Activated naive CD4-positive, alpha-beta T cell treated with Interleukin-2 at 50 U/mL for 16 hours (primary cell): Measurements from ENCODE around the gene ARHGEF39.
A peak's percentile ranks its signal among the peaks of the same experiment; 100 is the strongest.

ENCODE experiments used
- DNase-seq: peaks from one replicate; pipeline ENCODE4 v3.0.0-alpha.2; 2020

ARHGEF39 gene

GRCh38 chr9:35673132-35674024 lies 8.4 kb upstream of the ARHGEF39 start, which contains the start of gene CA9:
CA9 (plus strand) TSS chr9:35673928; CDS start chr9:35673960, 32 bp downstream.
- DNase-seq, result no peak

DNA sequence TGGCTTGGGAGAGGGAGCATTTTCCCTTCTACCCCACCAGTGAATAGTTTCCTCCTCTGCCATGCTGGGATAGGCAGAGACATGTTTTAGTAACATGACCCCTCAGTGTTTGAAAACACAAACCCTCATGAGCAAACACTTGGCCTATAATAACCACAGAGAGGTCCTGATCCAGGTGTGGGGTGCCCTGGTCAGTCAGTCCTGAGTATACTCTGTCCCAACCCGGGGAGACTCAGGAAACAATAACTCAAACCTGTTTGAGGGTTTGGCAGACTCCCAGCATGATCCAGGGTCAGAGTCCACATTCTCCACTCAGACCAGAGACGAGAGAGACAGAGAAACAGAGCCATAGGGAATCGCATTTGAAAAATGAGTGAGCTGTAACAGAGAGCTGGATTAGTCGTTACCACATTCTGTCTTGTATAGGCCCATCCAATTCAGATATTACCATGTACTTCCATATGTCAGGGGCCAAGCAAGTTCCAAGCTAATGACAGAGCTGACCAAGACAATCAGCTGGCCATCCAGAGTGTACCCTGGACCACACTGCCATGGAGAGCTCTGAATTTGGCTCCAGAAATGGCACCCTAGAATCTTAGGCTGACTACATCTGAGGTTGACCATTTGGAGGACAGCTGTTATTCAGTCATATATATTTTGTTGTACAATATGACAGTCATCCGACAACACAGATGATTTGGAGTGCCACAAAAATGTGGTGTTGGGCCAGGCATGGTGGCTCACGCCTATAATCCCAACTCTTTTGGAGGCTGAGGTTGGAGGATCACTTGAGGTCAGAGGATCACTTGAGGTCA lies 4.5 kb upstream of the ARHGEF39 start:
- no peak for DNase-seq

GRCh38 chr9:35667939-35668338 lies 2.9 kb upstream of the ARHGEF39 start:
- no peak for DNase-seq

GRCh38 chr9:35666549-35666948 lies 1.6 kb upstream of the ARHGEF39 start:
- no peak for DNase-seq

DNA sequence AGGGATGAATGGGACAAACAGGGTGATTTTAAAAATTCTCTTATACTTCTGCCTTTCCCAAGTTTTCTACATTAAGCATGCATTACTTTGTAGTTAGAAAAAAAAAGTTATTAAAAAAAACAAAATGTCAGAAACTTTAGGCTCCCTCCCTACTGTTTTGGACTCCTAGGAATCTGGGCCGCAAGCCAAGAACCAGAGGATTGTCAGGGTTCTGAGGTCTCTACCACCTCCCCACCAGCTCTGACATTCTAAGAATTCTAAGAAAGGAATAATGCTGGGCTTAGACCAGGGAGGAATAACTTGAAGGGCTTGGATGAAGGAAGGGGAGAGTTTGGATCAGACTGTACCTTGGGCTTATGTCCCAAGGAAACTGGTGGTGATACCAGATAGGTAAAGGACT lies 1.1 kb upstream of the ARHGEF39 start:
- DNase-seq, result no peak

DNA sequence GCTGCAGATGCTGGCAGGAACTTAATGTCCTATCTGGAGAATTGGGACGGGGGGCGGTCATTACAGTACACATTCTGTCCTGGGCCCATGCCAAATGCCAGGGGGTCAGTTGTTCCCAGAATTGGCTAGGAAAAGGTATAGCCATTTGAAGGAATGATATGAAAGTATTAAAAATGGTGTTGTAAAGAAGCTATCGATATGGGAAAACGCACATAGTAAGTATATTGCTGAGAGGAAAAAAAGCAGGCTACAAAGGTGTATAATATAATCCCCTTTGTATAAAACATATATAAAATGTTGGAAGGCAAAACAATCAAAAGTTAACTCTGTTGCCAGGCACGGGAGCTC lies 450 bp upstream of the ARHGEF39 start:
- no peak for DNase-seq

DNA sequence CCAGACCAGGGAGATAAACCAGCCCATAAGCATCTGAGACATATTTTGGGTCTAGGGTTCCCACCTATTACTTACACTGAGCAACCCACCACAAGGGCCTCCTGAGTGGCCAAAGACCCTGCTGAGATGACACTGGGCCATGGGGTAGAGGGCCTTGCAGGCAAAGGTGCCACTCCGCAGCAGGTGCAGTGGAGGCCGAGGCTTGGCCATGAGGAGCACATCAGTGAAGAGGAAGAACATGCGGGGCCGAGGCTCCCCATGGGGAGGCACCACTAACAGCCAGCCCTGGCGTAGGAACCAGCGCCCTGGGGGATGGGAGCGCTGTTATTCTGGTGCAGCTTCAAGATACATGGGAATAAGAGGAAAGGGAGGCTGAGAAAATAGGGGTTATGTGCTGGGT lies 2.6 kb downstream of the ARHGEF39 start:
- DNase-seq, result no peak

DNA sequence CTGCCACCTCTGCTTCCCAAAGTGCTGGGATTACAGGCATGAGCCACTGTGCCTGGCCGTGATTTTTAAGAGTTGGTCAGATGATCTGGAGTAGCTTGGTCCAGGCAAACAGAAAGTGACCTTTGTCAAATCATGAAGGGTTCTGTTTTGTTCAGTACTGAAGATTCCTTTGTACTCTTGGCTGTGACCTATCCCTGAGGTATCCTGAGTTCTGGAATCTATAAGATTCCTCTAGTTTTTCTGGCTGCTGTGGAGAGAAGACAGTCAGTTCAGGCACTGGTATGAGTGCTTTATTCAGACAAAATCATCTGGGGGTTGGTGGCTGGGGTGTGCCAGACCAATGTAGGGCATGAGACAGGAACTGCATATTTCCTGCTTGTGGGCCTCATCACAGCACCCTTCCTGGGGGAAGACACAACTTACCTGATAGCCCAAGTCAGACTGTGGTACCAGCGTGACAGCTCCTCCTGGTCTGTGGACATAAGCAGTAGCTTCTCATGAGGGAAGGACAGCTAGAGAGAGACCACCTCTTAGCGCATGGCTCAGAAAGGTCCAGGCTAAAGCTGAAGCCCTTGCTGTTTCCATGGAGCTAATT lies 3.1 kb downstream of the ARHGEF39 start:
- peak; percentile 34 for DNase-seq

GRCh38 chr9:35660966-35661415 lies 4.0 kb downstream of the ARHGEF39 start:
- no peak for DNase-seq

DNA sequence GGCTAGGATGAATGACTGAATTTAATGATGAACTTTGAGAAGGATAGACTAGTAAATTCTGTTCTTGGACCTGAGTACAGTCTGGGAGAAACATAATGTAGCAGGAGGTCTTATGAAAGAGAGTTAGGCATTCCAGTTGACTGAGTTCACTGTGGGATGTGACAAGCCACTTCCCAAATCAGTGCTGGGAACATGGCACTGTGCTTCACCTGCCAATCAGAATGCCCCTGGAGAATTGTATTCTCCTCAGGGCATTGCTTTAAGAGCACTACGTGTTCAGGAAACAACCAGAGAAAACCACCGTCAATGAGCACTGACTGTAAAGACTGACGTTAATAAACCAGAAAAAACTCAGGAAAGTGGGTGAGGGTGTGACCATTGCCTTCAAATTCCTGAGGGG lies 5.7 kb downstream of the ARHGEF39 start:
- DNase-seq, result no peak

GRCh38 chr9:35658968-35659220 lies 6.1 kb downstream of the ARHGEF39 start:
- no peak for DNase-seq

- DNase-seq, result peak; percentile 82
Measured at GRCh38 chr9:35658137-35658967, 6.6 kb downstream of the ARHGEF39 start, which contains the start of gene CCDC107. CCDC107 (plus strand) TSS chr9:35658292; CDS start chr9:35658380, 88 bp downstream.

GRCh38 chr9:35657546-35658136 lies 7.4 kb downstream of the ARHGEF39 start, which contains the start of gene RMRP:
RMRP (minus strand) TSS chr9:35658019.
- peak; percentile 93 for DNase-seq

DNA sequence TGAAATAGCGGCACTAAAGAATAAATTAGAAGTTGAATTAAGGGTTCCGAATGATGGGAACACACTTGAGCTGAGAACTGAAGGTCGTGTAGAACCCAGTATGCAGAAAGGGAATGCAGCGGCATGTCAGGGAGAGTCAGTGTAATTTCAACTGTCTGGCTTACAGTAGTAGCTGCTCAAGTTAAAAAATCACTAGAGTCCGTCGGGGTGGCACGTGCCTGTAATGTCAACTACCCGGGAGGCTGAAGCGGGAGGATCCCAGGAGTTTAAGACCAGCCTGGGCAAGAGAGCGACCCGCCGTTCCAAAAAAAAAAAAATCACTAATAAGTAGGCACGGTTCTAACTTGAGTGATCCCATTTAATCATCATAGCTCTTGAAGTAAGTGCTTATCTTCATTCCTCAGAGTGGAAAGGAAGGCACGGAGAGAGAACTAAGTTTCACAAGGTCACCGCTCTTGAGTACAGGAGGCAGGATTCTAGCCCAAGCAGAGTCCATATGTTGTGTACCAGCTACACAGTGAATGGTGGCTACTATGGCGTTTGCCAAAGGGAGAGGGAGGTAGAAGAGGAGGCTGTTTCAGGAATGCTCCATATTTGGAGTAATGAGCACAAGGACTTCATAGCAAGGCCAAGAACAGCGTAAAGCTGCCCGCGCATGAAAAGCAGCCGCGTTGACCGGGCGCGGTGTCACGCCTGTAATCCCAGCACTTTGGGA lies 8.0 kb downstream of the ARHGEF39 start:
- no peak for DNase-seq

GRCh38 chr9:35656348-35656747 lies 8.6 kb downstream of the ARHGEF39 start:
- no peak for DNase-seq

GRCh38 chr9:35653611-35654010 lies 11.4 kb downstream of the ARHGEF39 start:
- no peak for DNase-seq

DNA sequence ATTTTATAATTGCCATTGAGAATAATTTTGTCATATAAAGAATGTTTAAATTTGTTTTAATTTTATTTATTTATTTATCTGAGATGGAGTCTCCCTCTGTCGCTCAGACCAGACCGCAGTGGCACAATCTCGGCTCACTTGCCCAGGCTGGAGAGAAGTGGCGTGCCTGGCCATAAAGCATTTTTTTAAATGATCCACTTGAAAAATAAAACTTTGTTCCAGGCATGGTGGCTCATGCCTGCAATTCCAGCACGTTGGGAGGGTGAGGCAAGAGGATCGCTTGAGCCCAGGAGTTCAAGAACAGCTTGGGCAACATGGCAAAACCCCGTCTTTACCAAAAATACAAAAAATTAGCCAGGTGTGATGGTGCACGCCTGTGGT lies 12.2 kb downstream of the ARHGEF39 start:
- DNase-seq, result no peak

GRCh38 chr9:35651956-35652828 lies 12.8 kb downstream of the ARHGEF39 start:
- no peak for DNase-seq

- no peak for DNase-seq
Measured at GRCh38 chr9:35650341-35651158, 14.4 kb downstream of the ARHGEF39 start, which contains the start of gene SIT1. SIT1 (minus strand) TSS chr9:35650931; CDS start chr9:35650853, 78 bp downstream.
